Activated B cell treated with CpG ODN at 0.5 μM for 24 hours (primary cell): Measurements from ENCODE around the gene WNT7B. TPM values are rescaled to one million over a fixed set of nuclear protein-coding genes. Genes with fewer than 3 reads are reported as not detected.

ENCODE experiments used
- ATAC-seq: fragments of 200-7000 bp; cut with Tn5 transposase; one replicate; pipeline ENCODE4 v1.10.0; 2021; ENCODE audit warnings: low read depth, mild to moderate bottlenecking, moderate library complexity
- CTCF ChIA-PET: fragments of 350-600 bp; sonication (Branson Sonifier 250); formaldehyde crosslinking; loops from one replicate; lab custom pipeline; 2021; ENCODE audit warnings: antibody characterized with exemption; lab: Charles Lee
- POLR2A ChIA-PET: fragments of 350-600 bp; sonication (Branson Sonifier 250); formaldehyde crosslinking; loops from one replicate; lab custom pipeline; 2021; ENCODE audit warnings: antibody characterized with exemption; lab: Charles Lee
- DNase-seq: peaks from one replicate; pipeline ENCODE4 v3.0.0; 2022
- H3K27ac Mint-ChIP-seq: one replicate; pipeline ENCODE4 v1.8.0; 2020; ENCODE audit warnings: mixed read lengths
- H3K27me3 Mint-ChIP-seq: one replicate; pipeline ENCODE4 v1.8.0; 2021; ENCODE audit warnings: mixed read lengths
- H3K36me3 Mint-ChIP-seq: one replicate; pipeline ENCODE4 v1.8.0; 2021; ENCODE audit warnings: low read depth, mixed read lengths
- H3K4me1 Mint-ChIP-seq: one replicate; pipeline ENCODE4 v1.8.0; 2021; ENCODE audit warnings: mixed read lengths
- H3K4me3 Mint-ChIP-seq: one replicate; pipeline ENCODE4 v1.8.0; 2020; ENCODE audit warnings: mild to moderate bottlenecking, mixed read lengths
- H3K9me3 Mint-ChIP-seq: one replicate; pipeline ENCODE4 v1.8.0; 2020; ENCODE audit warnings: mixed read lengths
- intact Hi-C: fragments of 100-400 bp; cut with micrococcal nuclease; formaldehyde crosslinking; loops from one replicate; pipeline ENCODE4 v1.15.1; 2024
- total RNA-seq: library from RNA; stranded (reverse); gene quantifications from 2 replicates; pipeline ENCODE4 v1.2.3, GENCODE V29; 2022
- TF ChIP-seq, protein P1 (sequence below): fragments of 200-600 bp; IDR thresholded peaks from one replicate; pipeline ENCODE4 v1.8.0; 2022; ENCODE audit warnings: antibody characterized with exemption, mild to moderate bottlenecking

The WNT7B gene
- total RNA-seq, 1 donor from 2014 or later: not detected

DNA sequence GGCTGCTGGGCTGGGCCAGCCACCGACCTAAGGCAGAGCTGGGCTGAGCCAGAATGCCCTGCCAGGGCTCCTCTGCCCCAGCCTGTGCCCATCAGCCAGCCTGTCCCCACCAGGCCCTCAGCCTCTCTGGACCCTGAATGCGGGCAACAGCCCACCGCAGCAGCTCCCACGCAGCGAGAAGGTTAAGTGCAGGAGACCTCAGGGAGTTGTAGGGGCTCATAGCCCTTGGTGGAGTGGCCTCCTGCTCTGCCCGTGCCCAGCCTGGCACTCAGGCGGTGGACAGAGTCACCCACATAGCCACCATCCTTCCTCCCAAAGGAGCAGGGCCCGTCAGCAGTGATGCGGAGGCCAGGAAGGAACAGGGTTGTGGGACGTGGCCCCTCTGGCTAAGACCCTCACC, 19.1 kb downstream of the WNT7B start:
- H3K27me3 Mint-ChIP-seq: peaks cover 12% of the 10 kb centered on the region
- ChIA-PET CTCF (no interaction called here), POLR2A (no interaction called here)
- TF ChIP-seq, protein P1, sequence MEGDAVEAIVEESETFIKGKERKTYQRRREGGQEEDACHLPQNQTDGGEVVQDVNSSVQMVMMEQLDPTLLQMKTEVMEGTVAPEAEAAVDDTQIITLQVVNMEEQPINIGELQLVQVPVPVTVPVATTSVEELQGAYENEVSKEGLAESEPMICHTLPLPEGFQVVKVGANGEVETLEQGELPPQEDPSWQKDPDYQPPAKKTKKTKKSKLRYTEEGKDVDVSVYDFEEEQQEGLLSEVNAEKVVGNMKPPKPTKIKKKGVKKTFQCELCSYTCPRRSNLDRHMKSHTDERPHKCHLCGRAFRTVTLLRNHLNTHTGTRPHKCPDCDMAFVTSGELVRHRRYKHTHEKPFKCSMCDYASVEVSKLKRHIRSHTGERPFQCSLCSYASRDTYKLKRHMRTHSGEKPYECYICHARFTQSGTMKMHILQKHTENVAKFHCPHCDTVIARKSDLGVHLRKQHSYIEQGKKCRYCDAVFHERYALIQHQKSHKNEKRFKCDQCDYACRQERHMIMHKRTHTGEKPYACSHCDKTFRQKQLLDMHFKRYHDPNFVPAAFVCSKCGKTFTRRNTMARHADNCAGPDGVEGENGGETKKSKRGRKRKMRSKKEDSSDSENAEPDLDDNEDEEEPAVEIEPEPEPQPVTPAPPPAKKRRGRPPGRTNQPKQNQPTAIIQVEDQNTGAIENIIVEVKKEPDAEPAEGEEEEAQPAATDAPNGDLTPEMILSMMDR: no peak
- H3K27ac Mint-ChIP-seq: no peak overlapping the region
- no peaks in the 10 kb centered on the region for H3K4me1 Mint-ChIP-seq
- ATAC-seq (no peak), DNase-seq (no peak)
- H3K9me3 Mint-ChIP-seq: no peaks in the 10 kb centered on the region
- intact Hi-C loops: no loop called here
- no peaks in the 10 kb centered on the region for H3K36me3 Mint-ChIP-seq
- H3K4me3 Mint-ChIP-seq: no peak overlapping the region

DNA sequence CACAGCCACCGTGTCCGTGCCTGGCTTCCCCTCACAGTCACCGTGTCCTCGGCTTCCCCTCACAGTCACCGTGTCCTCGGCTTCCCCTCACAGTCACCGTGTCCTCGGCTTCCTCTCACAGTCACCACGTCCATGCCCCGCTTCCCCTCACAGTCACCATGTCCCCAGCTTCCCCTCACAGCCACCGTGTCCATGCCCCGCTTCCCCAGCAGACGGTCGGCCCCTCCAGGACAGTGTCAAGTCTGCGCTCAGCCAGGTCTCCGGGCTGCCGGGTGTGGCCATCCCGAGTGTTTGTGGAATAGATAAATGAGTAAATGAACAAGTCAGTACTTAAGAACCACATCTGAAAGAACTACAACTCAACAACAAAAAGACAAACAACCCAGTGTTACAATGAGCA, 23.8 kb downstream of the WNT7B start:
- peaks cover 15% of the 10 kb centered on the region for H3K4me1 Mint-ChIP-seq
- POLR2A ChIA-PET: no interaction called here
- H3K36me3 Mint-ChIP-seq: no peaks in the 10 kb centered on the region
- DNase-seq (no peak), ATAC-seq (no peak)
- no peak overlapping the region for H3K27ac Mint-ChIP-seq
- peaks cover 11% of the 10 kb centered on the region for H3K27me3 Mint-ChIP-seq
- H3K4me3 Mint-ChIP-seq: no peak overlapping the region
- TF ChIP-seq, protein P1: no peak
- intact Hi-C loops: no loop called here
- CTCF ChIA-PET: no interaction called here
- no peaks in the 10 kb centered on the region for H3K9me3 Mint-ChIP-seq

DNA sequence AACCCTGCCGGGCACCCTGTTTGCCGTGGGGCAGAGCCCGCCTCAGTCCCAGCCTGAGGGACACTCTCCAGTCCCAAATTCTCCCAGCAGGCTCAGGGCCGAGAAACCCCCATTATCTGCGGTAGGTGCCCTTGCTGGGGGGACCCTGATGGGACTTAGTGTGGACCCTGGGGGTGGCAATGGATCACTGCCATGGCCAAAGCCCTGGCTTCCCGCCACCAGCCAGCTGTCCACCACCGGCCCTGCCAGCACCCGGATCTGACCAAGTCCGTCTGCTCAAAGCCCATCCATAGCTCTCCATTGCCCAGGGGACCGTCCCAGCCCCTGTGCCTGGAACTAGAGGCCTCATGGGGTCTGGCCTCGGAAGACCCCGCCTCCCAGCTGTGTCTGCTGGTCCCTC, 24.4 kb downstream of the WNT7B start:
- DNase-seq (no peak), ATAC-seq (no peak)
- Mint-ChIP-seq H3K36me3 (no peaks in the 10 kb centered on the region), H3K27me3 (peaks cover 11% of the 10 kb centered on the region), H3K4me3 (no peak overlapping the region), H3K9me3 (no peaks in the 10 kb centered on the region), H3K4me1 (peaks cover 20% of the 10 kb centered on the region), H3K27ac (no peak overlapping the region)
- ChIA-PET CTCF (no interaction called here), POLR2A (no interaction called here)
- TF ChIP-seq, protein P1: no peak
- intact Hi-C loops: no loop called here

DNA sequence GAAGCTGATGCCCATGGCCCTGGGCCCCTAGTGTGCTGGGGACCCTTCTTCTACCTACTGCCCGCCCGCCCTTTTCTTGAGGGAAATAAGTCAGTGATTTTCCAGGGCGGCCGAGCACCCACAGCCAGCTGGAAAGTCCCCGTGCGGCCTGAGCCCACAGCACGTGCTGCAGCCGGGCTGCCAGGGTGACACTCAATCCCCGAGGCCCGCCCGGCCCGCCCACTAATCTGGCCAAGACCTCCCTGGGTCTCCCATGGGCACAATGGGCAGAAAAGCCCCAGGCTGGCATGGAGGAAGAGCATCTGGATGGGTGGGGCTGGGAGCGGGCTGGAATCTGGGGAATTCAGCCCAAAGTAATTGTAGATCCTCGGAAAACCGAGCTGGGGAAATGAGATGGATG, 24.8 kb downstream of the WNT7B start:
- no peaks in the 10 kb centered on the region for H3K36me3 Mint-ChIP-seq
- DNase-seq: no peak
- no peak for ATAC-seq
- no peak overlapping the region for H3K4me3 Mint-ChIP-seq
- CTCF ChIA-PET: no interaction called here
- H3K27me3 Mint-ChIP-seq: peaks cover 11% of the 10 kb centered on the region
- intact Hi-C loops: no loop called here
- no peak overlapping the region for H3K27ac Mint-ChIP-seq
- TF ChIP-seq, protein P1: no peak
- peaks cover 24% of the 10 kb centered on the region for H3K4me1 Mint-ChIP-seq
- no peaks in the 10 kb centered on the region for H3K9me3 Mint-ChIP-seq
- POLR2A ChIA-PET: no interaction called here

DNA sequence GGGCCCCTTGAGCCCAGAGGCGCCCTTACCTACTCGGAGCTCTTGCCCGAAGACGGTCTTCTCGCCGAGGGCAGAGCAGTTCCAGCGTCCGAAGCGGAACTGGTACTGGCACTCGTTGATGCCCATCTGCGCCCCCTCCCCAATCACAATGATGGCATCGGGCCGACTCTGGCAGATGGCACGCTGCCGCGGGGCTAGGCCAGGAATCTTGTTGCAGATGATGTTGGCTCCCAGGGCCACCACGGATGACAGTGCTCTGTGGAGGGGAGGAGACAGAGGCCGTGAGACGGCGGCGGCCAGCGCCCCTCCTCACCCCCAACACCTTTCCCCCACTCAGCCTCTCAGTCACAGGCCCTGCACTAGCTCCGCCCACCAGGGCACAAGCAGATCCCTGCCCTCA, 27.1 kb downstream of the WNT7B start:
- Mint-ChIP-seq H3K9me3 (no peaks in the 10 kb centered on the region), H3K27ac (no peak overlapping the region), H3K4me1 (peaks cover 32% of the 10 kb centered on the region), H3K4me3 (no peak overlapping the region), H3K36me3 (no peaks in the 10 kb centered on the region), H3K27me3 (peaks cover 11% of the 10 kb centered on the region)
- intact Hi-C loops: no loop called here
- POLR2A ChIA-PET: no interaction called here
- CTCF ChIA-PET: no interaction called here
- no peak for ATAC-seq
- DNase-seq: no peak
- TF ChIP-seq, protein P1: no peak
